Measurements from ENCODE around the gene ARHGAP1.
A peak's percentile ranks its signal among the peaks of the same experiment; 100 is the strongest.
"Not testable (repeated sequence)": the region's sequence is repeated elsewhere in the genome, so short reads cannot be mapped to it uniquely, and the experiment has no call there.

Gene ARHGAP1

DNA sequence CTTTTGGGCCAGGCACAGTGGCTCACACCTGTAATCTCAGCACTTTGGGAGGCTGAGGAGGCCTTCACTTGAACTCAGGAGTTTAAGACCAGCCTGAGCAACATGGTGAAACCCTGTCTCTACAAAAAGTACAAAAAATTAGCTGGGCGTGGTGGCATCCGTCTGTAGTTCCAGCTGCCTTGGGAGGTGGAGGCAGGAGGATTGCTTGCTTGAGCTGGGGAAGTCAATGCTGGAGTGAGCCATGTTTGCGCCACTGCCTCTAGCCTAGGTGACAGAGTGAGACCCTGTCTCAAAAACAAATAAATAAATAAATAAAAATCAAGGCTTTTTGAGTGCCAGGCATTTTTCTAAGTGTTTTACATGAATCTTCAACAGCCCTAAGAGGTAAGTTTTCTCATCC, 29.9 kb downstream of the ARHGAP1 start:
- DNase-seq = not testable (repeated sequence)

DNA sequence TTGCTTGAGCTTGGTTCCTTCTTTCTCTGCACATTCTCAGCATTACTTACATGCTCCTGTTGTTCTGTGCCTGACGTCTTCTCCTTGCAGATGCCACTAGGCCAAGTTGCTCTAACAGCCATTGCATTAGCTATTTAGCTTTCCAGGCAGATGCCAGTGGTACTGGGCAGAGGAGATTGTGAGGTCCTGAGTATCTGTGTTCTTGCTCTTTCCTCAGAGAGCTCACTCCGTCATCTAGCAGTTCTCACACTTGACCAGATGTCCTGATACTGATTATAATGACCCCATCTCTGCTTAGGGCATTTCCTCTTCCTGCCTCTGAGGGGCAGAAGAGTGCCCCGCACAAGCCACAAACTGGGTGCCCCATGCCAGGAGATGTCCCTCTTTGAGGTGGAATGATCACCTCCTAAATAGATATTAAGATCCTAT, 30.7 kb downstream of the ARHGAP1 start:
- DNase-seq = peak; percentile 88

DNA sequence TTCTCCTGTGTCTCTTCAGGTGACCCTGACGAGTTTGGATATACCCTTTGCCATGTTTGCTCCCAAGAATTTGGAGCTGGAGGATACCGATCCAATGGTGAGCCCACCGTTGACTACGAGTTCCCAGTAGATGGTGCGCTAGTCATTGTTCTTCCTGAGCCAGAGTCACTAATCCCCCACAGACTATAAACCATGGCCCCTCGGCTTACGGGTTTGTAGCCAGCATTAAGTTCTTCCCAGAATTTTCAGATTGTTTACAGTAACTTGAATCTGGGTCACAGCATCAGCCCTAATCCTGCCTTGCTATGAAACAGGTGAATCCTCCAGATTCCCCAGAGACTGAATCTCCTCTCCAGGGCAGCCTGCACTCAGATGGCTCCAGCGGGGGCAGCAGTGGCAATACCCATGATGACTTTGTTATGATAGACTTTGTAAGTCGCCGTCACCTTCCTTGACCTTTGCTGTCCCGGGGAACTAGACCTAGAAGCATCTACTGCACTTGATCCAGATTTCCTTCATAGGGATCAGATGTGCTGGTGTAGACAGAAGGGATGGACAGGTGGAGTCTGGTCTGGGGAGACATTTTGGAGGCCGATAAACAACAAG, 31.8 kb downstream of the ARHGAP1 start:
- no peak for DNase-seq

- no peak for DNase-seq
These were observed 33.4 kb downstream of the ARHGAP1 start for GRCh38 chr11:46667043-46667481.

DNA sequence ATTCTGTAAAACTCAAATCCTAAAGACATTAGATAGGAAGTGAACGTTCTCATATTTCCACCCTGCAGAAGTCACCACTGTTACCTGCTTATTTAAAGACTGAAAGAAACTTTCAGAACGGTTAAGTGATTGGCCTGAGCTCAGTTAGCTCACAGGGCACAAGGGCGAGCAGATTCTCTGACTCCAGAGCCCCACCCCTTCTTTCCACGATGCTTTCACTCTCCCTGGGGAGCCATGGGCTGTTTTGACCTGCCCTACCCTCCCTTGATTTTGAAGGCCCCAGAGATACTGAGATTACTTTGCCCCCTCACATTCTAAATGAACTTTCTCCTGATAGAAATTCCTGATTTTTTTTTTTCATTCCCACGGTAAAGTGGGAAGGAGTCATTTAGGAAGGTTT, 33.9 kb downstream of the ARHGAP1 start:
- no peak for DNase-seq

GRCh38 chr11:46665356-46665755, 35.1 kb downstream of the ARHGAP1 start:
- DNase-seq = no peak

DNA sequence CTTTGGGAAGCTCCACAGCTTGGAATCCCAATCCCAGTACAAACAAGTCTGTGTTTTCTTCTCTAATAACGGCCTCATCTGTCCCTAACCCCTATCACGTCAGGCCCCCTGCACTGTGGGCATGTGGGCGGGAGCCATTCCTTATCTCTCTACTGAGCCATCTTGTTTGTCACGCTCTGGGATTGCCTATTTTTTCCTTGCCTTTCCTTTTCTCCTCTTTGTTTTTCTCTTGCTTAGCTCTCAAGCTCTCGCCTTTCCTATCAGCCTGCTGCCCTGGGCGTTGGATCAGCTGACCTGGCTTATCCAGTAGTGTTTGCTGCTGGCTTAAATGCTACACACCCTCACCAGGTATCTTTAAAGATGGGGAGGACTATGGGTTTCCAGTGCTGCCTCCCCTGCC, 35.8 kb downstream of the ARHGAP1 start:
- DNase-seq = peak; percentile 71

GRCh38 chr11:46663277-46663940, 37.0 kb downstream of the ARHGAP1 start:
- no peak for DNase-seq

- peak; percentile 71 for DNase-seq
These were observed 38.1 kb downstream of the ARHGAP1 start for GRCh38 chr11:46662366-46662765.

DNA sequence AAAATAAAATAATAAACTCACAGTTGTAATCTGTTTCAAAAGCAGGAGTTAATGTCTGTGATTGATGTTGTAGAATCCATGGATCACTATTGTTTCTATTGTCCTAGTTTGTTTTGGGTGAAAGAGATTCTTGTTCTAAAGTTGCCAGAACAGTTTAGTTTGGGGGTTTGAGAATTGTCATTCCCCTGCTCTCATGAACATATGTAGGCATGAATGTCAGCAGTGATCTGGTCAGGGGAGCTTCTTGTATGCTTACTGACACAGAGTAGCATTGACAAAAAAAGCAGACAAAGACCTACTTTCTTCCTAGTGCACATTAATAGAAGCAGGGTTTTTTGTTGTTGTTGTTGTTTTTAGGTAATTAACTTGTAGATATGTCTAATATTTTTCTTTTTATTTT, 38.6 kb downstream of the ARHGAP1 start:
- no peak for DNase-seq

DNA sequence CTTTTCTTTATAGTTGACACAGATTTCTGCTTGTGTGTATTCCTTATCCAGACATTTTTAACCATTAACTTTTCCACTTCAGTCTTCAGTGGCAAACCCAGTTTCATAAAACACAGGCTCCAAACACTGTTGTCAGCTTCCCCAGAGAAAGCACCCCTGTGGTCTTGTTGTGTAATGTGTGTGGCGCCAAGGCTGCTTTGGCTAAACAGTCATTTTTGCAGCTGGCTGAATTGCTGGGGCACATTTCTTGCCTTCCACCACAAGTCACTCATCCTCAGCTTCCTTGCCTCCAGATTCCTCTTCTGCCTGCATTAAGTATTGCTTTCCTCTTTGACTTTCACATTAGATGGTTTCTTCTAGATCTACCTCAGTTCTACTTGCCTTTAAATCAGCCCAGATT, 40.5 kb downstream of the ARHGAP1 start:
- peak; percentile 35 for DNase-seq

DNA sequence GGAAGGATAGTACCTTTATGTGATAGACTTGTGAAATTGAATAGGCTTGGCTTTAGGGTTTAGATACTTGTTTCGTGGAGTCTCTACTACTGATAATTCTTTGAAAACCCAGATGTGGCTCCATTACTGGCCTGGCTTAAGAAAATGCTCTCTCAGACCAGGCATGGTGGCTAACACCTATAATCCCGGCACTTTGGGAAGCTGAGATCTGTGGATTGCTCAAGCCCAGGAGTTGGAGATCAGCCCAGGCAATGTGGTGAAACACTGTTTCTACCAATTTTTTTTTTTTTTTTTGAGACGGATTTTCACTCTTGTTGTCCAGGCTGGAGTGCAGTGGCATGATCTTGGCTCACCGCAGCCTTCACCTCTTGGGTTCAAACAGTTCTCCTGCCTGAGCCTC, 42.2 kb downstream of the ARHGAP1 start:
- DNase-seq = no peak

DNA sequence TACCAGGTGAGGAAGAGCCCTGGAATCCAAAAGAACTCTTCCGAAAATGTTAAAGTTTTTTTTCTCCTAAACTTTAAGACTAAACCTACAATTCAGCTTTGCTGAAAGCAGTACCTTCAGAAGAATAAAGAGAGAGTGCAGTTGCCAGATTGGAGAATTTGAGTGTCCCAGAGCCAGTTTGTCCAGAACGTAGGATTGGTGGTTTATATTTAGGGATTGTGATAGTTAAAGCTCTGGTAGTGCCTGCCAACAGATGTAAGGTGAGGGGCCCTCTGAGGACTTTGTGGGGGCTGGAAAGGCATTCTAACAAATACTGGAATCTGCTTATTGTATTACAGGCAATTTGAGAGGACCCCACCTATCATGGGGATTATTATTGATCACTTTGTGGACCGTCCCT, 43.2 kb downstream of the ARHGAP1 start:
- DNase-seq = no peak

GRCh38 chr11:46655631-46656030, 44.8 kb downstream of the ARHGAP1 start:
- DNase-seq = no peak

DNA sequence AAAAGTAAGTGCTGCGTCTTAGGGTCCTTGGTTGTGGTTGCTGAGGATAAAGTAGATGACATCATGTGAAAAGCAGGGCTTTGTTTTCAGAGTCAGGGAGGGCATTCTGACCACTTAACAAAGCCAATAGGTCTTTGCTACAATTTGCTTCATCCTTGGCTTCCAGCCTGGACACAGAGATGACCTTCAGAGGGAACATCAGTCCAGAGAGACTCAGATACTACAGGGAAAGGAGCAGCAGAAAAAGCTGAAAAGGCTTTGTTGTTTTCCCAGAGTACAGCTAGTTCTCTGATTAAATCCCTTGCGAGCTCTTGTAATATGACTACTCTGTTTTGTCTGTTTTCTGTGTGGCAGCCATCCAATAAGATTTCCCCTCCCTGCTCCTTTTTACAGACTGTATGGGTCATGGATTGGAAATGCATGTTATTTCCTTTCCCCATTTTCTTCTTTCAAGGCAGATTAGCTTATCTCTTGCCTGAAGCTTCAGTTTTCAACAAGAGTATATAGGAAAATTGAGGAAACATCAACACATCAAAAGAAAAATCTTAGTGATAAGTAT, 51.2 kb downstream of the ARHGAP1 start:
- DNase-seq = no peak

GRCh38 chr11:46643986-46644385, 56.4 kb downstream of the ARHGAP1 start:
- DNase-seq = no peak

- no peak for DNase-seq
These were observed 56.9 kb downstream of the ARHGAP1 start for GRCh38 chr11:46643531-46643930.

- DNase-seq = no peak
These were observed 57.6 kb downstream of the ARHGAP1 start for GRCh38 chr11:46642627-46643335.

- no peak for DNase-seq
These were observed 58.8 kb downstream of the ARHGAP1 start for GRCh38 chr11:46641639-46642038.

- no peak for DNase-seq
These were observed 60.2 kb downstream of the ARHGAP1 start for GRCh38 chr11:46640036-46640788.

DNA sequence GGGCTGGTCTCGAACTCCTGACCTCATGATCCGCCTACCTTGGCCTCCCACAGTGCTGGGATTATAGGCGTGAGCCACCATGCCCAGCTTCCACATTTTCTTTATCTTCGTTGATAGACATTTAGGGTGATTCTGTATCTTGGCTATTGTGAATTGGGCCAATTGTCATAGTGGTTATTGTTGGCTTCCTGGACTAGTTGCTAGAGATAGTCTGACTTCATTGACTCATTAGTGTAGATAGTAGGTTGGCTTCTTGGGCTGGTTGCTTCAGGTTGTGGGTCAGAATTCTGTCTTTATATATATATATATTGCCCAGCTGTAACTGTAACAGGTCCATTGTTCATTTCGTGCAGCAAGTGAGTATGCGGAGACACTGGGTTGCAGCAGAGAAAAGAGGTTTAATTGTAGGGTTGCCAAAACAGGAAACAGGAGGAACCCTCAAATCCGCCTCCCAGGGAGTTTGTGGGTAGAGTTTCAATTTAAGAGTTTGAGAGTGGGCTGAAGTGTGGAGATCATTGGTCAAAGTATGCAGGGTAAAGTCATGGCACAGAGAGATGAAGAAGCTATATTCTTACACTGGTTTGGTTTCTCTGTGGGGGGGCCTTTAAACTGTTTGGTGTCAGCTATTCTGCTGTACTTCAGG, 61.1 kb downstream of the ARHGAP1 start:
- no peak for DNase-seq

- no peak for DNase-seq
These were observed 62.9 kb downstream of the ARHGAP1 start for GRCh38 chr11:46637546-46637945.
